WTC11 (cell line): Measurements from ENCODE around the gene ATF7. TPM values are rescaled to one million over a fixed set of nuclear protein-coding genes. Genes with fewer than 3 reads are reported as not detected.

ENCODE experiments used
- ATAC-seq: fragments of 200-7000 bp; cut with Tn5 transposase; 2 replicates; pipeline ENCODE4 v1.10.0; 2021; ENCODE audit warnings: mild to moderate bottlenecking, moderate library complexity
- CTCF ChIA-PET: fragments of 300-600 bp; sonication (Branson Sonifier 250); formaldehyde crosslinking; loops from one replicate; lab custom pipeline; 2021; ENCODE audit warnings: antibody characterized with exemption; lab: Charles Lee
- POLR2A ChIA-PET: fragments of 350-600 bp; sonication (Branson Sonifier 250); formaldehyde crosslinking; loops from one replicate; lab custom pipeline; 2021; ENCODE audit warnings: antibody characterized with exemption; lab: Charles Lee
- DNase-seq: peaks from one replicate; pipeline ENCODE4 v3.0.0; 2021; ENCODE audit warnings: low spot score
- H3K27ac Mint-ChIP-seq: 2 replicates; pipeline ENCODE4 v1.8.0; 2021; ENCODE audit warnings: mixed read lengths
- H3K27me3 Mint-ChIP-seq: 2 replicates; pipeline ENCODE4 v1.8.0; 2021; ENCODE audit warnings: low read depth, mild to moderate bottlenecking, moderate library complexity, mixed read lengths
- H3K36me3 Mint-ChIP-seq: 2 replicates; pipeline ENCODE4 v1.8.0; 2021; ENCODE audit warnings: mixed read lengths
- H3K4me1 Mint-ChIP-seq: 2 replicates; pipeline ENCODE4 v1.8.0; 2022; ENCODE audit warnings: mixed read lengths
- H3K4me3 Mint-ChIP-seq: 2 replicates; pipeline ENCODE4 v1.8.0; 2021; ENCODE audit warnings: mild to moderate bottlenecking, moderate library complexity, mixed read lengths
- H3K9me3 Mint-ChIP-seq: 2 replicates; pipeline ENCODE4 v1.8.0; 2021; ENCODE audit warnings: mixed read lengths
- AR ChIP-seq: fragments of 250-450 bp; sonication (Bioruptor Pico); IDR thresholded peaks from 2 replicates; pipeline ENCODE4 v1.9.0; 2021; ENCODE audit warnings: mild to moderate bottlenecking
- CREB1 ChIP-seq: sonication (generic); formaldehyde crosslinking; IDR thresholded peaks from 2 replicates; pipeline ENCODE4 v1.8.0; 2023; ENCODE audit warnings: mild to moderate bottlenecking, missing genetic modification reagents
- E2F1 ChIP-seq: sonication (generic); formaldehyde crosslinking; IDR thresholded peaks from 2 replicates; pipeline ENCODE4 v1.8.0; 2022; ENCODE audit warnings: mild to moderate bottlenecking, missing genetic modification reagents
- ESRRA ChIP-seq: sonication (generic); formaldehyde crosslinking; IDR thresholded peaks from 2 replicates; pipeline ENCODE4 v1.8.1; 2022; ENCODE audit warnings: mild to moderate bottlenecking, missing genetic modification reagents, borderline replicate concordance
- FOXP4 ChIP-seq: sonication (generic); formaldehyde crosslinking; IDR thresholded peaks from 2 replicates; pipeline ENCODE4 v1.8.0; 2022; ENCODE audit warnings: mild to moderate bottlenecking, missing genetic modification reagents
- GRHL2 ChIP-seq: fragments of 250-450 bp; sonication (Bioruptor Pico); IDR thresholded peaks from 2 replicates; pipeline ENCODE4 v1.8.0; 2022; ENCODE audit warnings: mild to moderate bottlenecking, moderate library complexity; ENCODE audit not compliant: insufficient replicate concordance, severe bottlenecking
- GTF2I ChIP-seq: fragments of 250-450 bp; sonication (Bioruptor Pico); conservative IDR thresholded peaks from 2 replicates; pipeline ENCODE4 v1.4.0; 2021; ENCODE audit warnings: mild to moderate bottlenecking
- JUN ChIP-seq: sonication (generic); formaldehyde crosslinking; IDR thresholded peaks from 2 replicates; pipeline ENCODE4 v1.8.0; 2023; ENCODE audit warnings: mild to moderate bottlenecking, missing genetic modification reagents
- KAT7 ChIP-seq: sonication (generic); formaldehyde crosslinking; IDR thresholded peaks from 2 replicates; pipeline ENCODE4 v1.8.1; 2023; ENCODE audit warnings: missing genetic modification reagents, mild to moderate bottlenecking, borderline replicate concordance
- NFYB ChIP-seq: sonication (generic); formaldehyde crosslinking; conservative IDR thresholded peaks from 2 replicates; pipeline ENCODE4 v1.8.0; 2022; ENCODE audit warnings: low read depth, missing genetic modification reagents
- PREB ChIP-seq: sonication (generic); formaldehyde crosslinking; IDR thresholded peaks from 2 replicates; pipeline ENCODE4 v1.8.1; 2022; ENCODE audit warnings: mild to moderate bottlenecking, missing genetic modification reagents, moderate library complexity, borderline replicate concordance
- RELA ChIP-seq: sonication (generic); formaldehyde crosslinking; IDR thresholded peaks from 2 replicates; pipeline ENCODE4 v1.8.1; 2022; ENCODE audit warnings: missing genetic modification reagents, mild to moderate bottlenecking, borderline replicate concordance
- ZNF121 ChIP-seq: sonication (generic); formaldehyde crosslinking; IDR thresholded peaks from 2 replicates; pipeline ENCODE4 v1.8.0; 2023; ENCODE audit warnings: missing genetic modification reagents
- ZNF219 ChIP-seq: sonication (generic); formaldehyde crosslinking; IDR thresholded peaks from 2 replicates; pipeline ENCODE4 v1.8.0; 2023; ENCODE audit warnings: missing genetic modification reagents, mild to moderate bottlenecking, borderline replicate concordance
- ZNF232 ChIP-seq: sonication (generic); formaldehyde crosslinking; IDR thresholded peaks from 2 replicates; pipeline ENCODE4 v1.8.0; 2022; ENCODE audit warnings: mild to moderate bottlenecking, missing genetic modification reagents
- ZNF423 ChIP-seq: fragments of 250-450 bp; sonication (Bioruptor Pico); IDR thresholded peaks from 2 replicates; pipeline ENCODE4 v2.1.2; 2022; ENCODE audit warnings: mild to moderate bottlenecking, moderate library complexity
- ZNF425 ChIP-seq: fragments of 250-450 bp; sonication (Bioruptor Pico); conservative IDR thresholded peaks from 2 replicates; pipeline ENCODE4 v1.9.0; 2021; ENCODE audit warnings: mild to moderate bottlenecking
- total RNA-seq: library from RNA; stranded (reverse); gene quantifications from 3 replicates; pipeline ENCODE4 v1.2.3, GENCODE V29; 2021

Gene ATF7
- total RNA-seq, 1 experiment from 2014 or later = 16.3 TPM

- TF ChIP-seq AR (CRISPR knock-in tag) (no peak), KAT7 (no peak), ZNF425 (CRISPR knock-in tag) (no peak), ESRRA (no peak), NFYB (peak; percentile 90), FOXP4 (CRISPR knock-in tag) (0 out of 2 replicates have a peak, but pooled peaks have one; percentile 26), JUN (no peak), ZNF232 (CRISPR knock-in tag) (no peak), CREB1 (CRISPR knock-in tag) (no peak), RELA (CRISPR knock-in tag) (no peak), ZNF423 (CRISPR knock-in tag) (no peak), ZNF121 (CRISPR knock-in tag) (no peak), ZNF219 (no peak), GRHL2 (no peak), GTF2I (CRISPR knock-in tag) (no peak)
Observed at GRCh38 chr12:53625946-53626701, at the start of gene ATF7 (continued).

GRCh38 chr12:53674977-53675700 lies 49.0 kb upstream of the ATF7 start:
- Mint-ChIP-seq H3K9me3 (no peaks in the 10 kb centered on the region), H3K27me3 (no peaks in the 10 kb centered on the region; the same call in 1 of the 2 replicates), H3K36me3 (peaks cover 42% of the 10 kb centered on the region), H3K4me1 (peaks cover 42% of the 10 kb centered on the region), H3K4me3 (peak overlapping the region; percentile 95), H3K27ac (peak overlapping the region; percentile 98)
- no peak for DNase-seq
- TF ChIP-seq PREB (CRISPR knock-in tag) (no peak), E2F1 (CRISPR knock-in tag) (0 out of 2 replicates have a peak, but pooled peaks have one; percentile 16)
- ChIA-PET POLR2A (interaction anchor here (0.5 to 1.9 kb wide), 12 partner anchors 9 to 333 kb away, joined by 3 to 9 read pairs (median 4); partner anchors contain the start of genes ATF7 and TARBP2), CTCF (interaction anchor here (0.6 to 5.8 kb wide), 47 partner anchors 9 to 724 kb away, joined by 3 to 92 read pairs (median 4); partner anchors contain the start of genes AAAS, ATF7, CALCOCO1 and CISTR)
- ATAC-seq = no peak
